ENCODE results near the gene ASPA. TPM values are rescaled to one million over a fixed set of nuclear protein-coding genes. Genes with fewer than 3 reads are reported as not detected.

The ASPA gene
- total RNA-seq, 1 donor: 0.36 TPM

DNA sequence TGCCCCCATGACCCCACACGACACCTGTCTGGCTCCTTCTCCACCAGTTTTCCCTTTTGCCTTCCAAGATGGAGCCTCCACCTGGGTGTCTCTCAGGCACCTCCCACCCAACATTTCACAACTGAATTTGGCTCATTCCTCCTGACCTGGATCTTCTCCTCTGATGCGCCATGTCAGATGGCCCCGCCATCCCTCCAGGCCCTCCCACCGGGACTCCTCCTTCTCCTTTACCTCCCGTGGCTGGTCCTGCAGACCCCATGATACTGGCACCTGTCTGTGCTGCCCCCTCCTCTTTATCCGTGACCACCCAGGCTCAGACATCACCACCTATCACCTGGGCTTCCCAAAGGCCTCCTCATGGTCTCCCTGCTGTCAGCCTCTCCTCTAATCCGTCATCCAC is 77.1 kb downstream of the ASPA start:
- Histone ChIP-seq H3K36me3 (ENCODE audit: insufficient read depth, low read length) (no peaks in the 10 kb centered on the region), H3K4me1 (ENCODE audit: insufficient read depth, low read length) (no peaks in the 10 kb centered on the region), H3K27me3 (ENCODE audit: insufficient read depth, low read length) (no peaks in the 10 kb centered on the region), H3K4me3 (ENCODE audit: insufficient read depth, low read length) (no peak overlapping the region), H3K79me2 (ENCODE audit: insufficient read depth, low read length) (no peaks in the 10 kb centered on the region), H3K9me3 (ENCODE audit: low read depth, low read length) (no peaks in the 10 kb centered on the region), H4K20me1 (ENCODE audit: insufficient read depth, low read length) (no peaks in the 10 kb centered on the region), H2AFZ (ENCODE audit: low read length) (no peak overlapping the region), H3K4me2 (ENCODE audit: insufficient read depth, low read length) (no peak overlapping the region), H3K27ac (ENCODE audit: low read depth, low read length) (no peak overlapping the region)
- TF ChIP-seq, protein P1, sequence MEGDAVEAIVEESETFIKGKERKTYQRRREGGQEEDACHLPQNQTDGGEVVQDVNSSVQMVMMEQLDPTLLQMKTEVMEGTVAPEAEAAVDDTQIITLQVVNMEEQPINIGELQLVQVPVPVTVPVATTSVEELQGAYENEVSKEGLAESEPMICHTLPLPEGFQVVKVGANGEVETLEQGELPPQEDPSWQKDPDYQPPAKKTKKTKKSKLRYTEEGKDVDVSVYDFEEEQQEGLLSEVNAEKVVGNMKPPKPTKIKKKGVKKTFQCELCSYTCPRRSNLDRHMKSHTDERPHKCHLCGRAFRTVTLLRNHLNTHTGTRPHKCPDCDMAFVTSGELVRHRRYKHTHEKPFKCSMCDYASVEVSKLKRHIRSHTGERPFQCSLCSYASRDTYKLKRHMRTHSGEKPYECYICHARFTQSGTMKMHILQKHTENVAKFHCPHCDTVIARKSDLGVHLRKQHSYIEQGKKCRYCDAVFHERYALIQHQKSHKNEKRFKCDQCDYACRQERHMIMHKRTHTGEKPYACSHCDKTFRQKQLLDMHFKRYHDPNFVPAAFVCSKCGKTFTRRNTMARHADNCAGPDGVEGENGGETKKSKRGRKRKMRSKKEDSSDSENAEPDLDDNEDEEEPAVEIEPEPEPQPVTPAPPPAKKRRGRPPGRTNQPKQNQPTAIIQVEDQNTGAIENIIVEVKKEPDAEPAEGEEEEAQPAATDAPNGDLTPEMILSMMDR (IDR thresholded peaks at IDR 0.05; ENCODE audit: extremely low read depth, low read depth, low read length): no peak
- DNase-seq (ENCODE audit: insufficient read length, low spot score, missing footprints): peak; percentile 59

Other genes with a start within 250 kb of the ASPA start
- 0.36 TPM in 1 of 2 replicates, not detected in the other for gene OR3A1, start 177.6 kb upstream of the ASPA start, total RNA-seq
- gene OR3A2, start 89.7 kb upstream of the ASPA start, total RNA-seq: not detected in 2 replicates
- gene OR1E1, start 77.6 kb upstream of the ASPA start, total RNA-seq: not detected in 2 replicates
- not detected in 2 replicates for gene OR3A3, start 64.6 kb upstream of the ASPA start, total RNA-seq
- under 0.01 TPM in 1 of 2 replicates, not detected in the other for gene OR1E2, start 42.2 kb upstream of the ASPA start, total RNA-seq
- gene SPATA22, start 4.2 kb upstream of the ASPA start, total RNA-seq: 0.29 and 2.2 TPM in 2 replicates
- gene TRPV3, start 81.8 kb downstream of the ASPA start, total RNA-seq: 0.29 and 0.36 TPM in 2 replicates
- 2.4 and 2.5 TPM in 2 replicates for gene TRPV1, start 133.4 kb downstream of the ASPA start, total RNA-seq
- 8.3 and 13.8 TPM in 2 replicates for gene SHPK, start 160.3 kb downstream of the ASPA start, total RNA-seq
- gene CTNS, start 160.8 kb downstream of the ASPA start, total RNA-seq: 34.7 and 46.0 TPM in 2 replicates
- 149 and 164 TPM in 2 replicates for gene TAX1BP3, start 192.6 kb downstream of the ASPA start, total RNA-seq
- 12.7 and 13.8 TPM in 2 replicates for gene EMC6, start 192.8 kb downstream of the ASPA start, total RNA-seq
- gene P2RX5, start 220.2 kb downstream of the ASPA start, total RNA-seq: 0.36 TPM in 1 of 2 replicates, not detected in the other
- 1.4 and 1.5 TPM in 2 replicates for gene HASPIN, start 247.9 kb downstream of the ASPA start, total RNA-seq